Esophagus muscularis mucosa (tissue), 3 donors: ENCODE data around the gene RIPK3.

Source experiments
- CTCF ChIP-seq, 3 experiments: fragments of 200-600 bp in 2 of 3; fragments of 450-650 bp in 1 of 3; sonication (generic) in 2 of 3; IDR thresholded peaks; one replicate each; pipeline ENCODE4 v1.5.1; 2017 to 2019; ENCODE audit warnings: antibody characterized with exemption in 3 of 3, mild to moderate bottlenecking in 2 of 3, moderate library complexity in 1 of 3
- EP300 ChIP-seq: sonication (generic); formaldehyde crosslinking; IDR thresholded peaks from one replicate; pipeline ENCODE4 v1.6.1; 2017; ENCODE audit warnings: antibody characterized with exemption

GRCh38 chr14:24313913-24314312, 25.9 kb downstream of the RIPK3 start:
- TF ChIP-seq CTCF (IDR thresholded peaks at IDR 0.05) = no peak
- TF ChIP-seq EP300 = no peak
